ENCODE measurements around the gene CMTM7. TPM values are rescaled to one million over a fixed set of nuclear protein-coding genes. Genes with fewer than 3 reads are reported as not detected.

Gene CMTM7
- total RNA-seq, 2 experiments from 2014 or later, result 31.5 to 35.2 TPM

- Mint-ChIP-seq H3K4me3 (no peak overlapping the region), H3K4me1 (ENCODE audit: low read depth) (peaks cover 89% of the 10 kb centered on the region), H3K9me3 (no peaks in the 10 kb centered on the region), H3K27me3 (no peaks in the 10 kb centered on the region), H3K27ac (peak overlapping the region; percentile 64), H3K36me3 (ENCODE audit: low read depth) (peaks cover 62% of the 10 kb centered on the region)
- intact Hi-C loops (cut with DNase I, micrococcal nuclease), result no loop called here
- POLR2A ChIA-PET, result no interaction called here
- Histone ChIP-seq H3K9me3 (ENCODE audit: control insufficient read depth in 1 of 2, insufficient read depth in 1 of 2, low read length in 2 of 2) (no peaks in the 10 kb centered on the region), H3K4me3 (ENCODE audit: low read length) (no peak overlapping the region), H3K27ac (ENCODE audit: low read depth in 1 of 2, low read length in 2 of 2) (no peak overlapping the region), H3K4me1 (ENCODE audit: insufficient read depth, low read length) (peaks cover 41% of the 10 kb centered on the region), H3K27me3 (ENCODE audit: control insufficient read depth in 1 of 2, insufficient read depth in 2 of 2, low read length in 2 of 2) (no peaks in the 10 kb centered on the region), H3K36me3 (ENCODE audit: insufficient read depth, low read length) (peaks cover 9% of the 10 kb centered on the region)
- CTCF ChIA-PET, result no interaction called here
- TF ChIP-seq CTCF (IDR thresholded peaks at IDR 0.05), result no peak
- ATAC-seq (ENCODE audit: poor library complexity) (no peak), DNase-seq (no peak)
Observed at GRCh38 chr3:32442766-32443165, 51.1 kb downstream of the CMTM7 start.

- intact Hi-C loops (cut with DNase I, micrococcal nuclease), result no loop called here
- no peak for TF ChIP-seq CTCF (IDR thresholded peaks at IDR 0.05)
- POLR2A ChIA-PET, result interaction anchor here (0.8 kb wide), 1 partner anchor 11 kb away, joined by 4 read pairs; no protein-coding TSS in a partner anchor
- Histone ChIP-seq H3K9me3 (ENCODE audit: control insufficient read depth in 1 of 2, insufficient read depth in 1 of 2, low read length in 2 of 2) (no peaks in the 10 kb centered on the region), H3K4me3 (ENCODE audit: low read length) (no peak overlapping the region), H3K4me1 (ENCODE audit: insufficient read depth, low read length) (peaks cover 35% of the 10 kb centered on the region), H3K36me3 (ENCODE audit: insufficient read depth, low read length) (peaks cover 10% of the 10 kb centered on the region), H3K27ac (ENCODE audit: low read depth in 1 of 2, low read length in 2 of 2) (no peak overlapping the region), H3K27me3 (ENCODE audit: control insufficient read depth in 1 of 2, insufficient read depth in 2 of 2, low read length in 2 of 2) (no peaks in the 10 kb centered on the region)
- Mint-ChIP-seq H3K4me1 (ENCODE audit: low read depth) (peaks cover 89% of the 10 kb centered on the region), H3K4me3 (no peak overlapping the region), H3K27me3 (no peaks in the 10 kb centered on the region), H3K9me3 (no peaks in the 10 kb centered on the region), H3K27ac (peak overlapping the region; percentile 64), H3K36me3 (ENCODE audit: low read depth) (peaks cover 69% of the 10 kb centered on the region)
- peak in 1 of 14 experiments; percentile 55 for DNase-seq
- ATAC-seq (ENCODE audit: poor library complexity), result no peak
- CTCF ChIA-PET, result no interaction called here
Observed at GRCh38 chr3:32443478-32443877, 51.8 kb downstream of the CMTM7 start.

GRCh38 chr3:32447865-32448400, 56.3 kb downstream of the CMTM7 start:
- Histone ChIP-seq H3K4me3 (ENCODE audit: low read length) (no peak overlapping the region), H3K27ac (ENCODE audit: low read depth in 1 of 2, low read length in 2 of 2) (no peak overlapping the region), H3K9me3 (ENCODE audit: control insufficient read depth in 1 of 2, insufficient read depth in 1 of 2, low read length in 2 of 2) (no peaks in the 10 kb centered on the region), H3K27me3 (ENCODE audit: control insufficient read depth in 1 of 2, insufficient read depth in 2 of 2, low read length in 2 of 2) (no peaks in the 10 kb centered on the region), H3K36me3 (ENCODE audit: insufficient read depth, low read length) (peaks cover 45% of the 10 kb centered on the region), H3K4me1 (ENCODE audit: insufficient read depth, low read length) (peaks cover 13% of the 10 kb centered on the region)
- DNase-seq, result no peak
- Mint-ChIP-seq H3K4me1 (ENCODE audit: low read depth) (peaks cover 57% of the 10 kb centered on the region), H3K27me3 (no peaks in the 10 kb centered on the region), H3K36me3 (ENCODE audit: low read depth) (peaks cover 89% of the 10 kb centered on the region), H3K4me3 (no peak overlapping the region), H3K9me3 (no peaks in the 10 kb centered on the region), H3K27ac (peak overlapping the region; percentile 72)
- ChIA-PET CTCF (interaction anchor here (1.4 to 2.2 kb wide), 2 partner anchors 15 to 20 kb away, joined by 3 to 6 read pairs; no protein-coding TSS in a partner anchor), POLR2A (interaction anchor here (0.9 kb wide), 1 partner anchor 15 kb away, joined by 3 read pairs; no protein-coding TSS in a partner anchor)
- intact Hi-C loops (cut with DNase I, micrococcal nuclease), result no loop called here
- no peak for ATAC-seq (ENCODE audit: poor library complexity)
- no peak for TF ChIP-seq CTCF (IDR thresholded peaks at IDR 0.05)

All from CD4-positive, alpha-beta T cell (primary cell).